ENCODE results near the gene OR2A1.
"Not testable (repeated sequence)": the region's sequence is repeated elsewhere in the genome, so short reads cannot be mapped to it uniquely, and the experiment has no call there.

Gene OR2A1, protein sequence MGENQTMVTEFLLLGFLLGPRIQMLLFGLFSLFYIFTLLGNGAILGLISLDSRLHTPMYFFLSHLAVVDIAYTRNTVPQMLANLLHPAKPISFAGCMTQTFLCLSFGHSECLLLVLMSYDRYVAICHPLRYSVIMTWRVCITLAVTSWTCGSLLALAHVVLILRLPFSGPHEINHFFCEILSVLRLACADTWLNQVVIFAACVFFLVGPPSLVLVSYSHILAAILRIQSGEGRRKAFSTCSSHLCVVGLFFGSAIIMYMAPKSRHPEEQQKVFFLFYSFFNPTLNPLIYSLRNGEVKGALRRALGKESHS

DNA sequence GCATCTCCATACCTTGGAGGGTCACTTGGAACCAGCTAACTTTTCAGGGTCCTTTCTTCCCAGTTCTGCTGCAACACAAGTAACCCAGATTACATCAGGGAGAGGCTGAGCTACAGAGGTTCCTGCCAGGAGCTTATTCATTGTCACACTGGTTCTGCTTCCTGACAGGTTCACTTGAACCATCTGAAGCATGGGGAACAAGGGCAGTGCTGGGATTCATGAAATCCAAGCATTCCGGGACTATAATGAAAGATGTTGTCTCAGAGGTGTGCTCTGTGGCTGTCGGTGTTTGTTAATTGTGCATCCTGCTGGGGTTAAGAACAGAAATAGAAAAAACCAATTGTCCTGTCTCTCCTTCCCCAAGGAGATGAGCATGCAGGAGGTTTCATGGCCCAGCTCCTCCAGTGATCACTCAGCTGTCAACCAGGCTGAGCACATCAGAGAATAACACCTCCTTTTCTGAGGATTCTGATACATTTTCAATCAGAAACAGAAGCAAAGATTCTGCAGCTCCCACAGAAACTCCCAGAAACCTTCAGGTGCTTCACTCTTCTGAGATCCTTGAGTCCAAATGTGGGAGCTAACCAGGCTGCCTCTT is at the start of gene OR2A1:
Gene OR2A1, plus strand, starts transcription at position 548 of the 598 bp plus-strand sequence. CDS start 5,706 bp downstream, outside the sequence.
- DNase-seq (ENCODE audit: low read depth in 2 of 3, low spot score in 2 of 3): not testable (repeated sequence)

DNA sequence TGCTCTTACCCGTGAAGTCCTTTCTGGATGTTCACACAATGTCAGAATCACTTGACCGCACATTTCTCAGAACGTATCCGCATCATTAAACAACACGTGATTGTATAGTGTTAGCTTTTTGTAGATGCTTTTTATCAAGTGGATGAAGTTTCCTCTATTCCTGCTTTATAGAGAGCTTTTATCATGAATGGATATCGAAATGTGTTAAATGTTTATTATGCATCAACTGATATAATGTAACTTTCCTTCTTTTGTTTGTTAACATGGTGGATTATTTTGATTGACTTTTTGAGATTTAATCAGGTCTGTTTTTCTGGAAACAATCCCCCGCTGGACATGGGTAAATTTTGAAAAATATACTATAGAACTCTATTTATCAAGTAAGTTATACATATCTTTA is 47.5 kb upstream of the OR2A1 start, which contains the start of gene OR2A7:
Gene OR2A7, minus strand, starts transcription at position 101 of the 400 bp plus-strand sequence. CDS start 5,164 bp downstream, outside the sequence.
- DNase-seq (ENCODE audit: low read depth in 2 of 3, low spot score in 2 of 3): not testable (repeated sequence)

DNA sequence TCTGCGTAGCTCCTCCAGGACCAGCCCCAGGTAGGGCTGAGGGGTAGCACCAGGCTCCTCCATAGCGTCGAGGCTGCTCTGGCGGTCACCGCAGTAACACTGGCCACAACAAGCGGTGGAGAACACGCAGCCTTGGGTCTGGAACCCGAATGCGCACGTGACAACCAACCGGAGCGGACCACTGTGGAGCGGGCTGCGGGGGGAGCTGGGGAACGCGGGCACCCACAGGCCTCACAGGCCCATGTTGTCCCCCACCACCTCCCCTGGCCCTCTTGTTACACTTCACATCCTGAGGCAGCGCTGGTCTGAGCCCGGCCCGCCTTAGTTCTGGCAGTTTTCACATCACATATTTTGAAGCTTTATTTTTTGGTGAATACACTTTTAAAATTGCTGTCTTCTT is 43.0 kb upstream of the OR2A1 start, which contains the start of gene CTAGE8:
Gene CTAGE8, minus strand, starts transcription at position 101 of the 400 bp plus-strand sequence. Its CDS starts 38 bp downstream, at position 63.
- DNase-seq (ENCODE audit: low read depth in 2 of 3, low spot score in 2 of 3): not testable (repeated sequence)

DNA sequence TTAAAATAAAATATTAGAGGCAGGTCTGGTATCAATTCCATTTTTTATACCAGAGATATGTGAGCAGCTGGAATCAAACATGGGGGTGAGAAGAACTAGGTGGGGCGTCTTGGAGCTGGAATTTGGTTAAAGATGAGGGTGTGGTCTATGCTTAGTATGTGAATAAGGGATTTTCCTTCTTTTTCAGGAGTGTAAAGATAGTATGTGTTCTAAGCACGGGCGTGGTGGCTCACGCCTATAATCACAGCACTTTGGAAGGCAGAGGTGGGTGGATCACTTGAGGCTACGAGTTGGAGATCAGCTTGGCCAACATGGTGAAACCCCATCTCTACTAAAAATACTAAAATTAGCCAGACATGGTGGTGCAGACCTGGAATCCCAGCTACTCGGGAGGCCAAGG is 36.9 kb upstream of the OR2A1 start:
- DNase-seq (ENCODE audit: low read depth in 2 of 3, low spot score in 2 of 3): not testable (repeated sequence)

DNA sequence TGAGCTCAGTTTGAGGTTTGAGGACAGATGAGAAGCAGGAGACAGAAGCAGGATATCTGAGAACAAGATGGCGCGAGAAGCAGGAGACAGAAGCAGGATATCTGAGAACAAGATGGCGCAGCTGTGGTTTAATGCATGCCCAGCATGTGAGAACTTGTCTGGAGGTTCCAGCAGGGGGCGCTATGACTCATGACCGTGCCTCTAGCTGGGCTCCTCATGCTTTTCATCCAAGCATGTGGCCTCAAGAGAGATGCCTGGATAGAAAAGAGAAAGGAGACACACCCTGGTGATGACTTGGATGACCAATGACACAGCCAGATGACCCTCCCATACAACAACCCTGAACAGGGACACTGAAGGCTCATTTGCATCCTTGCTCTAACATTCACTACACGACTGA is 32.2 kb upstream of the OR2A1 start:
- not testable (repeated sequence) for DNase-seq (ENCODE audit: low read depth in 2 of 3, low spot score in 2 of 3)

DNA sequence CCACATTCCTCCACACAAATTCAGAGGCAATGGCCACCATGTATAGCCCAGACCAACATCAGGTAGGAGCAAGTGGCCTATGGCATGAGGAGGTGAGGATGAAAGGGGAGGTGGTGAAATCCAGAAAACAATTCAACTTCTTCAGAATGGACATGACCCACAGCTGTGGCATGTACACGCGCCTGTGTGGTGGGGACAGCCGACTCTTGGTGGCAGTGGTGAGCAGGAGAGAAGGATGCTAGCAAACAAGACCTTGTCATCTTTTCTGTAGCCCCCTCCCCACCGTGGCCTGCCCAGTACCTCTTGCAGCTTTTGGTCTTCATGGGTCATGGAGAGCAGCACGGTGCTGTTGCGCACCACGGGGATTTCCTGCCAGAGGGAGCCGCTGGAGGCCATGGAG is 30.2 kb upstream of the OR2A1 start:
- DNase-seq (ENCODE audit: low read depth in 2 of 3, low spot score in 2 of 3): not testable (repeated sequence)

DNA sequence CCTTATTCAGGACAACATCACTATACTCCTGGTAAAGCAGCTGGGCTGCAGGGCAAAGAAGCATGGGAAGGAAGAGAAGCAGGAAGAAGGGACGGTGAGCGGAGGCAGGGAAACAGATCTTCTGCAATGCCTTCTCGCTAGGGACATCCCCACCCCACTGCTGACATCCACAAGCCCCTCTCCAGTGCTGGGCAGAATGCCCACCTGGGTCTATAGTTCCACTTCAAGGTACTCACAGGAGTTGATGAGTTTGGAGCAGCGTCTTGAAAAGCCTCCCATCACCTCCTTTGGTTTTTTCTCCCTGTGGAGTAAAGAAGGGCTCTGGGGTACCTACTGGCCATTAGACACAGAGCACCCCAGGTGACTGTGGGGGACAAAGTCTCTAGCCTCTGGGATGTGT is 29.7 kb upstream of the OR2A1 start:
- DNase-seq (ENCODE audit: low read depth in 2 of 3, low spot score in 2 of 3): not testable (repeated sequence)

DNA sequence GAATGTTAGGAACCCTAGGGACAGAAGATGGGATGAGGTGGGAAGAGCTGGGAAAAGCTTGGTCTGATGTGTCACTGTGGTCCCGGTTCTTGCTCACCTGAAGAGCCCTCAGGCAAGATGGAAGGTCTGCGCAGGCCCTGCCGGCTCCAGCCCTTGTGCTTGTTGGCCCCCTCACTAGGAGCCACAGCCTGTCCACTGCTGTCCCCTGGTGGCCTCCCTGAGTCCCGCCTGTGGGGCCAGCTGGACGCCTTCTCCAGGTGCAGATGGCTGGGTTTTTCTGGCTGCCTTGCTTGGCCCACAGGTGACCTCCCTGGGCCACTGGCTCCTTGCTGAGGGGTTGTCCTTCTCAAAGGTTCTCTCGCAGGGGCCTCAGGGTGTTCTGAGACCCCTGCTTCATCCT is 28.5 kb upstream of the OR2A1 start:
- not testable (repeated sequence) for DNase-seq (ENCODE audit: low read depth in 2 of 3, low spot score in 2 of 3)

DNA sequence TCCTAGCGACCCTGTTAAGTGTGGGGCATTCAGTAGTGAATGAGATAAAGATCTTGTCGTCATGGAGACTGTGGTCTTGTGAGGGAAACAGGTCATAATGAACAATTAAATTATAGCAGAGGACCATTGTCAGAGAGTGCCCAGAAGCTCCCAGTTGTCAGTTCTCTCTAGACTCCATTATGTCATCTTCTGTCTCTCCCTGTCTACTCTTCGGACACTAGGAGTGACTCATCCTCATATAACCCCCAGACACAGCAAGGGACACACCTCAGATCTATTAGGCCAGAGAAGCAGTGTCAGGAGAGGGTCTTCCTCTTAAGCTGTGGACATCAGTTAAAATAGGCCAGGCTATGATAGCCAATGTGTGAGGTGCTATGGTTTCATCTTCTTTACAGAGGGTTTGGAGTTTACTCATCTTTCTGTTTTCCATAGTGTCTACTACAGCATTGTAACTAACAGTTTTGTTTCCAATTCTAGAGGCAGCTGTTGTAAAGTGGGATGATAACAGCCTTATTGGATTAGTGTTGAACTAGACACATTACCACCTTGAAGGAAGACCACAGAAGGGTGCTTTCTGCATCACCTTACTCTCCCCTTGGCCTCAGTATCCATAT is 24.9 kb upstream of the OR2A1 start:
- DNase-seq (ENCODE audit: low read depth in 2 of 3, low spot score in 2 of 3): not testable (repeated sequence)

DNA sequence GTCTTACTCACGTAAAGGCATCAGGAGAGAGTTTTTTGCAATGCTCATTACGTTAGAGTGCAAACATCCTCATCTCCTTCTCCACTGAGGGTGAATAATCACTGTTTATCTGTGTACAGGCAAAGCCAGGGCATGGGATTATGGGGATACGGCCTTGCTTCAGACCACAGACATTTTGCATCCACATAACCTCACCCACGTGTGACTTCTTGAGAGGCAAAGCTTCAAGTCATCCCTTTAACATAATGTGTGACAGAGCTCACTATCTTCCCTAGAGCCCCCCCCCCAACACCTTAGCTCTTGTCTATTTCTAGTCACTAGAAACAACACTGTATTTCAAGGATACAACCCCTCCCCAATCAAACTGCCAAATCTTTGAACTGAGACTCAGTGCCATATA is 20.6 kb upstream of the OR2A1 start:
- not testable (repeated sequence) for DNase-seq (ENCODE audit: low read depth in 2 of 3, low spot score in 2 of 3)

DNA sequence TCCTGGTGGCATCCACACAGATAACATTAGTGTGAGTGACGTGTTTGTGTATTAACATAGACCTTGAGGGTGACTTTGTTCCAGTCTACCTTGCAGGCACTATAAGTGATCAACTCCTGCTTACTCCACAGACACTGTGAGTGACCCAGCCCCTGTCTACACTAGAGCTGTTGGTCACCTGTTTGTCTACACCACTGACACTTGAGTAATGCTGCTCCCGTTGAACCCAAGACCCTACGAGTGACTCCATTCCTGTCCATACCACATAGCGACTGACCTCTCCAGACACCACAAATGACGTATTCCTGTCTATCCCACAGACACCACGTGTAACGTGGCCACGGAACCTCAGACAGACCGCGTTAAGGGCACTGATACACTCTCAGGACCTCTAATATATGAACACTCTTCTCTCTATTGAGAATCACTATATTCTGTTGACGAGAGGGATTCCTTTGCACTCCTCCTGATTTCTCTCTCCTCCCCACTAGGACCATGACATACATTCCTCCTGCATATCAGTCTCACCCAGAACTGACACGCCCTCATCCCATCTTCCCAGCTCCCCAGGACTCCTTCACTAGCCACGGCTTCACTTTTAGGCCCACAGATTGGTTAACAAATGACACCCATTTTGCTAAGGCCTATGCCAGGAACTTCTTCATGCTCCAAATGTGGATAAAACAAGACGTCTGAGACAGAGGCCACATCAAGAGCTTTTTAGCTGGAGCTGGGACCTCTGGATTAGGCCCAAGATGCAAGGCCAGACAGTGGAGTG is 19.6 kb upstream of the OR2A1 start:
- not testable (repeated sequence) for DNase-seq (ENCODE audit: low read depth in 2 of 3, low spot score in 2 of 3)

DNA sequence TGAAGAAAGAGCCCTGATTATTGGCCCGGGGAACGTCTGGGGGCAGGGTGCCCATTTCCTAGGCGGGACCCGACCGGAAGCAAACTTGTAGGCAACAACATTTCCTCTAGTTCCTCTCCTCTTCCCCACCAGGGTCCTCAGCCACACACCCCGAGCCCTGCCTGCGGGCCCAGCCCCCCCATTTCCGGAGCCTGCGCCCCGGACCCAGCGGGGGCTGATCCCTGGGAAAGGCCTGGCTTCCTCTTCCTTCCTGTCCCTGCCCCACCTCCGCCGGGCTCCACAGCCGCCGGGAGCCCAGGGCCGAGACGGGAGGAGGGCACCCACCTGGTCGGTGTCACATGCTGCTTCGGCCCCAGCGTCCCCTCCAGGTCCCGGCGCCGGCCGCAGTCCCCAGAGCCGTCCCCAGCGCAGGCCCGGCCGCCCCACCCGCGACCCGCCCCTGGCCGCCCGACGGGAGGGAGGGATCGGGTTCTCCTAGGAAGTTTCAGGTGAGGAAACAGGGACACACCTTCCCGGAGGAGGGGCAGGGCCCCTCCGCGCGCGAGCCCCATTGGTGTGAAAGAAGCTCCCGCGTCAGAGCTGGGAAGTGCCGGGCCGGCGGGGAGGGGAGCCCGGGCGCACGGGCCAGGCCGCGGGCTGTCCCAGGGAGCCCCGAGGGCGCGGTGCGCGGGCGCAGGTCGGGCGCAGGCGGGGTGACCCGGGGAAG is 18.3 kb upstream of the OR2A1 start:
- DNase-seq (ENCODE audit: low read depth in 2 of 3, low spot score in 2 of 3): not testable (repeated sequence)

DNA sequence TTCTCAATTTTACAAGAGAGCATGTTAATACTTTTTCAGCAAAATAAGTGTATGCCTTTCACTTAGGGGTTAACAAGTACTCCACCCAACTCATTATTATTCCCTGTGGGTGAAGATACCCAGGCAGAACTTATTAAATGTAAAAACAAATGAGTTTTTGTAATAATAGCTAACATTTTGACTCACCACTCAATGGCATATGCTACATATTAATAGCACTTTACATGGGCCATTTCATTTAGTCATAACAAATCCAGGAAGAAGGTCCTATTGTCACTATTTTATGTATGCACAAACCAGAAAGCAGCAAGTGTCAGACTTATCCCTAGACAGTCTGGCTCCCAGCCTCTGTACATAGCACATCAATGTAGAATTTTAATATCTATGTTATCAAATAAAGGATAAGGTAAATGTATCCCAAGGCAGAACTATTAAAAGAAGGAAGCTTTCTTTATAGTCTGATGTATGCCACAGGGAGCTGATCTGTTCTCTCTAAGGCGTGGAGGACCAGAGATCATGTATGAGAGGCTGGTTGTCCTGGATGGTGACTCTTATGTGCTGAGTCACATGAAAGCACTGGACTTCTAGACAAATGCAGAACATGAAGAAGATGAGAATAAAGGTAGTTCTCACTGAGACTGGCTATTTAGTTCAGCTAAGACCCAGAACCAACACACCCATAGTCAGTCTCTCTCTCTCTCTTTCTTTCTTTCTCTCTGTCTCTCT is 9.5 kb upstream of the OR2A1 start:
- DNase-seq (ENCODE audit: low read depth in 2 of 3, low spot score in 2 of 3): not testable (repeated sequence)

DNA sequence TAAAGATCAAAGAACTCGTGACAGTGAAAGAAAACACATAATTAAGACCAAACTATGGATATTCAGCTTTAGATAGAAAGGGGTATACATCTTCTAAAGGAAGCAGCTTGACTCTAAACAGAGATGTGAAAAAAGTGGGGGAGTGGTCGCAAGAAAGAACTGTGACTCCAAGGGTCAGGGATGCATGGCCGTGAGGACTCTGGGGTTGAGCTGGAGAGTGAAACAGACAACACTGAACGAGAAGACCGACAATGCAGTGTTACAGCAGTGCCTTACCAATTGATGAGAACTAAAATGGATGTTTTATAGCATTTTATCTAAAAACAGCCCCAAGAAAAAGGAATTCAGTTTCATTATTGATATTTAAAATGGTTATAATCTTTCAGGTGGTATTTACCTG is 8.6 kb upstream of the OR2A1 start:
- not testable (repeated sequence) for DNase-seq (ENCODE audit: low read depth in 2 of 3, low spot score in 2 of 3)

DNA sequence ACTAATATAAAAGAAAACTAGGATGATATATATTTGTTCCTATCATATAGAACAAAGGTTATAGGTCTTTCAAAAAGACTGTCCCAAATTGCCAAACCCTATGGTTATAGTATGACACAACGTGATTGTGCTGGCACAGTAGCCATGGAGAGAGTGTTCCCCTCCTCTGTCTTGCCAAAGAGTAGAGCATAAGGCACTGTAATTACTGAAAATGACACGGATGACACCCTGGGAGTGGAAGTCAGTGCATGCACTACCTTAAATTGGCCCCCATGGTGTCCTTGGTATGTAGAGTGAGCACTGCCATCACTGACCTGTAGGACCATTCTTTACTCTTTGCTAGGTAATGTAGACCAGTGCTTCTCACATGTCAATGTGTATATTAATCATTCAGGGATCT is 7.1 kb upstream of the OR2A1 start:
- not testable (repeated sequence) for DNase-seq (ENCODE audit: low read depth in 2 of 3, low spot score in 2 of 3)

DNA sequence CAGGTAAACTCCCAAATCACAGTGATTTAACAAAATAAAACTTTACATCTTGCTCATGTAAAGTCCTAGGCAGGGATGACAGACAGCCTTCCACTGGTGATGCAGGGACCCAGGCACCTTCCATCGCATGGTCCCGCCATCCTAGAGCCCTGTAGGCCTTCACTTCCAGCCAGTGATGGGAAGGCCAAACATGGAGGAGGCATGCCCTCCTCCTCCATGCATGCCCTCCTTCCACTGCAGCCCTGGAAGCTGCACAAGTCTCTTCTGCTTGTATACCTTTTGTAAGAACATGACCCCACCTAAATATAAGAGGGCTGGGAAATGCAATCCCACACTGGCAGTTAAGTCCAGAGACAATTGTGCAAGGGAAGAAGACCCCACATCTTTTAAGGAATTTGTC is 2.5 kb upstream of the OR2A1 start:
- DNase-seq (ENCODE audit: low read depth in 2 of 3, low spot score in 2 of 3): not testable (repeated sequence)

DNA sequence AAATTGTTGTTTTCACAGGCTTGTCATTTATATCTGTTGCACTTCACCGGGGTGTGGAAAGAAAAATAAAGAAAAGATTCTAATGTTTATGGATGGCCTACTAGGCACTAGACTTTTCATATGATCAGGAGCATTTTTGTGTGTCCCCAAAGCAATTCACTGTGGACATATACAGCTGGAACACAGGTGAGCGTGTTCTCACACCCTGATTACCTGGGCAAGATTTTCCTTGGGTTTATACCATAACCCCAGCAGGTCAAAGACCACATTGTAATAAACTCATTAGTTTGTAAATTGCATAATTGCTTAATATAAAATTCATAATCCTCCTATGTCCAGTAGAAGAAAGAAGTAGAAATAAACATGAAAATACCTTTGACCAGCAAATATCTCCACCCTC is 1.0 kb upstream of the OR2A1 start:
- not testable (repeated sequence) for DNase-seq (ENCODE audit: low read depth in 2 of 3, low spot score in 2 of 3)

DNA sequence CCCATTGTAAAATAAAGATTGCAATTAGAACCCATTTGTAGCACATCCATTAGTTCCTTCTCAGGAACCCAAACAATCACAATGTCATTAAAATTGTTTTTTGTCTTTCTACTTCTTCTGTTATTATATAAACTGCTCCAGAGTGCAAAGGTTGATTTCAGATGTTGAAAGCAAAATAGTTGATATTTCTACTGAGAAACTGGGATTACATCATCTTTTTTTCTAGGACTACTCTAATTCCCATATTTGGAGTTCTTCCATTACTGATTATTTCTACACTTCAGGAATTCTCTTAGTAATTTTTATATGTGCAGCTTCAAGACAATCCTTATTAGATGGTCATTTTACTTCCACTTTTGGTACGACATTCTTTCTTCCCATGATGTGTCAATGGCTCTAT is 5.3 kb downstream of the OR2A1 start:
- DNase-seq (ENCODE audit: low read depth in 2 of 3, low spot score in 2 of 3): not testable (repeated sequence)

DNA sequence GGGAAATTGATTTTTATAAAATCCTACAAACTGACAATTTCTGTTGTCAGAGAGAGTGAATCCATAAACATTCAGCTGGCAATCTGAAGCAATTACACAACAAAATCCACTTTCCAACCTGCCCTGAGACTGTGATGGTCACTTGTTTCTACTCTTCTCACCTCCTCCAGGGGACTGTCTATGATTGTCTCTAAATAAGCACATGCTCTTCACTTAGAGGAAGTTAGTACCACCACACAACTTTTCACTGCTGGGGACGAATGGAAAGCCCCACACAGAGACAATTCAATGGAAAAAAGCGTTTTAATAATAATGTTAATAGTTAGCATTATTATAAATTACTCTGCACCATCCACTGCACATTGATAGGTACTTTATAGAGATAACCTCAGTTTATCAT is 7.3 kb downstream of the OR2A1 start:
- DNase-seq (ENCODE audit: low read depth in 2 of 3, low spot score in 2 of 3): not testable (repeated sequence)

DNA sequence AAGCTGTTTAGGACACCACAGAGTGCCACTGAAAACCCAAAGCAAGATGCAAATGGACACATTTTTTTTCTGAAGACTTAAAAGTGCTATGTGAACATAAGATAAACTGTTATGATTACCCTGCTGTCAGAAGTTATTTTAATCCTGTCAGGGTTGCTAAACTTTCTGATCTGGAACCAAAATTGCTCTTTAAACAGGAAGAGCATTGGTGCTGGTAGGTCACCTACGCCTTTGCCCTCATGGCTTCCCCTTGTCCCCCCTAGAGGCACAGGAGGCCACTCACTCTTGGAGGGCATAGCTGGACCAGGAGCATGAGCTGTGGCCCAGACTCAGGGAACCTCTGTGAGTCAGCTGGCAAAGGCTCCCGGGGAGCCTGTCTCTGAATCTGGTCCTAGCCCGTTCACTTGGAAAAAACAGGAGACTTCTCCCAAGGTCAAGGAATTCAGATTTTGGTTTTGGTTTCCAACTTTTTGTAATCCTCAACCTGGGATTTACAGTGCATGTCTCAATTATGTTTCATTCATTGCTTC is 9.5 kb downstream of the OR2A1 start:
- not testable (repeated sequence) for DNase-seq (ENCODE audit: low read depth in 2 of 3, low spot score in 2 of 3)

Data from activated CD8-positive, alpha-beta memory T cell treated with anti-CD3 and anti-CD28 coated beads for 48 hours (primary cell).